Aorta (tissue), 5 donors: Measurements from ENCODE around the gene LRTM2. TPM values are rescaled to one million over a fixed set of nuclear protein-coding genes. Genes with fewer than 3 reads are reported as not detected.
A peak's percentile ranks its signal among the peaks of the same experiment; 100 is the strongest.

Experiments used
- ATAC-seq: fragments of 200-7000 bp; cut with Tn5 transposase; one replicate; pipeline ENCODE4 v1.9.1; 2022; ENCODE audit warnings: moderate library complexity; ENCODE audit not compliant: low FRiP score
- DNase-seq, 2 donors: peaks; one replicate each; pipeline ENCODE4 v3.0.0-alpha.2; 2020
- H3K27ac ChIP-seq, 2 donors: one replicate each; pipeline ENCODE4 v1.5.1; 2013; ENCODE audit warnings: low read length in 2 of 2, mild to moderate bottlenecking in 2 of 2, moderate library complexity in 2 of 2, control low read depth in 1 of 2, inconsistent platforms in 1 of 2, low read depth in 1 of 2
- H3K27me3 ChIP-seq, 2 donors: one replicate each; pipeline ENCODE4 v1.6.1; 2013; ENCODE audit warnings: control low read depth in 1 of 2, low read length in 1 of 2, mild to moderate bottlenecking in 1 of 2, moderate library complexity in 1 of 2; ENCODE audit not compliant: insufficient read depth in 2 of 2, control insufficient read depth in 1 of 2
- H3K36me3 ChIP-seq, 2 donors: one replicate each; pipeline ENCODE4 v1.6.1; 2013; ENCODE audit warnings: control low read depth in 1 of 2, low read length in 1 of 2, mild to moderate bottlenecking in 1 of 2; ENCODE audit not compliant: insufficient read depth in 2 of 2, control insufficient read depth in 1 of 2
- H3K4me1 ChIP-seq, 2 donors: one replicate each; pipeline ENCODE4 v1.6.1; 2013; ENCODE audit warnings: low read length in 2 of 2, control low read depth in 1 of 2, mild to moderate bottlenecking in 1 of 2, moderate library complexity in 1 of 2; ENCODE audit not compliant: insufficient read depth in 2 of 2, control insufficient read depth in 1 of 2
- H3K4me3 ChIP-seq, 2 donors: one replicate each; pipeline ENCODE4 v1.5.1; 2013; ENCODE audit warnings: low read length in 2 of 2, control low read depth in 1 of 2, mild to moderate bottlenecking in 1 of 2
- H3K9me3 ChIP-seq: one replicate; pipeline ENCODE4 v1.6.1; 2013; ENCODE audit warnings: mild to moderate bottlenecking, low read length; ENCODE audit not compliant: control insufficient read depth
- WGBS, 2 donors: extraction: QIAGEN DNeasy Blood & Tissue Kit; methylation state at CpG; one replicate each; pipeline ENCODE4 v1.1.7; 2013; 5-methylcytosine and 5-hydroxymethylcytosine counted together
- intact Hi-C, 2 donors: fragments of 100-400 bp; cut with DNase I; formaldehyde crosslinking; loops; one replicate each; pipeline versions ENCODE4 v1.14.2 to v1.15.0; 2022
- polyA plus RNA-seq, 2 donors: library from polyadenylated mRNA; stranded (reverse); fragments of 200-250 nt; gene quantifications; one replicate each; pipeline ENCODE4 v1.2.3, GENCODE V29; 2013
- total RNA-seq, 2 donors: library from RNA; stranded (reverse); fragmentation: NEBNext Ultra II Directional; extraction: Animal tissue kit (Norgen Biotek cat#: 25700); gene quantifications; one replicate each; pipeline ENCODE4 v1.2.1, GENCODE V29; 2021
- donor health status: healthy with polysubstance abuse.
- donor health status: Bipolar disorder and iron deficiency.
- donor health status: DM: no; HTN: no; CAD: no.
- donor health status: DM: no; HTN: no; CAD: no.
- donor health status: DM: yes; HTN: yes; CAD: no.

The LRTM2 gene
- total and polyA plus RNA-seq, 4 donors = not detected

GRCh38 chr12:1823237-1823636, 2.9 kb downstream of the LRTM2 start:
- Histone ChIP-seq H3K4me3 (no peak overlapping the region), H3K9me3 (no peaks in the 10 kb centered on the region), H3K27ac (no peak overlapping the region), H3K36me3 (no peaks in the 10 kb centered on the region), H3K4me1 (no peaks in the 10 kb centered on the region), H3K27me3 (no peaks in the 10 kb centered on the region)
- 97% methylated on average over 10 of the region's 10 CpGs for WGBS, 2 donors
- DNase-seq = no peak
- no peak for ATAC-seq
- intact Hi-C loops = no loop called here

GRCh38 chr12:1825382-1826102, 5.2 kb downstream of the LRTM2 start:
- Histone ChIP-seq H3K4me3 (no peak overlapping the region), H3K9me3 (no peaks in the 10 kb centered on the region), H3K36me3 (no peaks in the 10 kb centered on the region), H3K27ac (no peak overlapping the region), H3K4me1 (no peaks in the 10 kb centered on the region), H3K27me3 (no peaks in the 10 kb centered on the region)
- intact Hi-C loops = no loop called here
- no peak for DNase-seq
- 87 to 89% methylated on average over 14 of the region's 14 CpGs for WGBS, 2 donors
- ATAC-seq = no peak

GRCh38 chr12:1826401-1826800, 6.0 kb downstream of the LRTM2 start:
- no peak for ATAC-seq
- Histone ChIP-seq H3K4me1 (no peaks in the 10 kb centered on the region), H3K9me3 (no peaks in the 10 kb centered on the region), H3K4me3 (no peak overlapping the region), H3K27ac (no peak overlapping the region), H3K27me3 (no peaks in the 10 kb centered on the region), H3K36me3 (no peaks in the 10 kb centered on the region)
- intact Hi-C loops = no loop called here
- DNase-seq = no peak
- 81 to 83% methylated on average over 15 of the region's 15 CpGs for WGBS, 2 donors

DNA sequence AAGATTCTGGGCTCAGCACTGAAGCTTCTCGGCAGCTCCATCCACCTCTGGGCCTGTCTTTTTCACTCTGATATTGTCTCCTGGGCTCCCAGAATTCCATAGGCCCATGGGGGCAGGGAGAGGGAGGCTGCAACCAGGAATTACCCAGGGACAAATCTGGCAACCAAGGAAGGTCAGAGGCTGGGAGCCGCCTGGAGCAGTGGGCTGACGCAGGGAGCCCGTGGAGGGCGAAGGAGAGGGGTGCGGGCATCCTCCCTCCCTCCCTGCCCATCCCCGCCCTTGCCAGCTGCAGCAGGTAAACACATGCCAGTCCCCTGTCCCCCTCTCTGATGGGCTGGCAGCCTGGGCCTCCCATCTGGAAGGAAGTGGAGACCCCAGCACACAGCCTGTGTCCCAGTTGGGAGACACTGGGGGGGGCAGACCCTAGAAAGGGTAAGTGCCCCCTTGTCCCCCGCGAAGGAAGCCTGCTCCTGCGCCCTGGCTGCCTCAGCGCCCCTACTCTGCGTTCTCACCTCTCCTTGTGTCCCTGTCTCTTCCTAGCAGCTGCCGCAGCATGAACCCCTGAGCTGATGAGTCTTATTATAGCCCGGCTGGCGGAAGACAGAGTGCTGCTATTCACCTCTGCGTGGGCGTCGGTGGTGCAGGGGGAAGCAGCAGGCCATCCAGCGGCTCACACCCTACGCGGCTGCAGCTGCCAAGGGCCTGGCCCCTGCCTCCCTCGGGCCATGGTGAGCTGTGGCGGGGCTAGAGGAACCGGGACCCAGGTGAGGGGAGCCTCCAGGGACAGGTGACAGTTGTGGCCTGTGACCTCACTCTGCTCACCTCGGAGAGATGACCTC, 6.7 kb downstream of the LRTM2 start:
- no peaks in the 10 kb centered on the region for H3K9me3 ChIP-seq
- DNase-seq (peak in 1 of 2 donors; percentile 36), ATAC-seq (no peak)
- 80 to 83% methylated on average over 21 to 25 of the region's 25 CpGs for WGBS, 2 donors
- no peak overlapping the region for H3K4me3 ChIP-seq
- H3K27me3 ChIP-seq = no peaks in the 10 kb centered on the region
- no peak overlapping the region for H3K27ac ChIP-seq
- no peaks in the 10 kb centered on the region for H3K36me3 ChIP-seq
- no peaks in the 10 kb centered on the region for H3K4me1 ChIP-seq
- intact Hi-C loops = no loop called here

GRCh38 chr12:1827826-1828805, 7.8 kb downstream of the LRTM2 start:
- peak in 1 of 2 donors; percentile 60 for DNase-seq
- intact Hi-C loops = no loop called here
- Histone ChIP-seq H3K27ac (no peak overlapping the region), H3K4me1 (no peaks in the 10 kb centered on the region), H3K36me3 (no peaks in the 10 kb centered on the region), H3K4me3 (no peak overlapping the region), H3K9me3 (no peaks in the 10 kb centered on the region), H3K27me3 (no peaks in the 10 kb centered on the region)
- ATAC-seq = no peak
- 83 to 89% methylated on average over 37 to 38 of the region's 38 CpGs for WGBS, 2 donors

GRCh38 chr12:1828856-1829255, 8.5 kb downstream of the LRTM2 start:
- H3K27me3 ChIP-seq = no peaks in the 10 kb centered on the region
- ATAC-seq = no peak

DNA sequence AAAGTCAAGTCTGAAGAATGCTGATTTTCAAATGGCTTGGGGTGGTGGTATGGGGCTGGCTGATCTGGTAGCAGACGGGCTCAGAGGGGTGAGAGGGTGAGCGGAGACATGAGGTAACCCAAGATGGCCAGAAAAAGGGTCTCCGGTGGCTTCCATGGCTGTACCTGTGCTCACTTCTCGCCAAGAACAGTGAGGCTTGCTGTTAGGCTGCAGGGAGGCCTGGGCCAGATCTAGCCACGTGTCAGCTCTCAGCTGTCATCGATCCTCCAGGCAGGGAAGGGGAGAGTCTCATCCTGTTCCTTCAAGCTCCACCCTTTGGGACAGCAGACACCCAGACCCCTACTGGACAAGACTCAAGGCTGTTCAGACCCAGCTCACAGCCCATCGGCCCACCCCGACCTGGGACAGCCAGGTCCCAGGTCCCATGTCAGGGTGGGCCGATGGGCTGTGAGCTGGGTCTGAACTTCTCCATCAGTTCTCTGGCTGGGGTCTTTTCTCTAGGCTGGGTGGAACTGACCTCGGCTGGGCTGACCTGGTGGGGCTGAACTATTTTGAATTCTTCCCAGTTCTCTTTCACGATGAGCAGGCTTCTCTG, 9.0 kb downstream of the LRTM2 start:
- intact Hi-C loops = no loop called here
- Histone ChIP-seq H3K4me3 (no peak overlapping the region), H3K36me3 (no peaks in the 10 kb centered on the region), H3K27me3 (no peaks in the 10 kb centered on the region), H3K4me1 (no peaks in the 10 kb centered on the region), H3K9me3 (no peaks in the 10 kb centered on the region), H3K27ac (no peak overlapping the region)
- 86 to 87% methylated on average over 11 of the region's 11 CpGs for WGBS, 2 donors
- ATAC-seq (no peak), DNase-seq (peak; percentile 30 to 64)

More at GRCh38 chr12:1828856-1829255, 8.5 kb downstream of the LRTM2 start:
- peak in 1 of 2 donors; percentile 4 for DNase-seq
- intact Hi-C loops = no loop called here
- WGBS, 2 donors = 79 to 87% methylated on average over 16 of the region's 16 CpGs
- H3K27ac ChIP-seq = no peak overlapping the region
- no peaks in the 10 kb centered on the region for H3K9me3 ChIP-seq
- no peak overlapping the region for H3K4me3 ChIP-seq
- no peaks in the 10 kb centered on the region for H3K36me3 ChIP-seq
- no peaks in the 10 kb centered on the region for H3K4me1 ChIP-seq

- no peaks in the 10 kb centered on the region for H3K9me3 ChIP-seq
- H3K36me3 ChIP-seq = no peaks in the 10 kb centered on the region
- DNase-seq = peak; percentile 25 to 50
- intact Hi-C loops = no loop called here
- no peak for ATAC-seq
- H3K4me1 ChIP-seq = no peaks in the 10 kb centered on the region
- H3K27me3 ChIP-seq = no peaks in the 10 kb centered on the region
- H3K27ac ChIP-seq = no peak overlapping the region
- H3K4me3 ChIP-seq = no peak overlapping the region
- 37 to 41% methylated on average over 3 of the region's 3 CpGs for WGBS, 2 donors
Measured at GRCh38 chr12:1830401-1830845, 10.1 kb downstream of the LRTM2 start.
